A549 (cell line): ENCODE results near the gene USP13. TPM values are rescaled to one million over a fixed set of nuclear protein-coding genes. Genes with fewer than 3 reads are reported as not detected.

Source experiments
- ATAC-seq, 2 experiments: fragments of 200-7000 bp in 1 of 2; fragments of >200 bp in 1 of 2; cut with Nextera tagmentation in 1 of 2; cut with Tn5 transposase in 1 of 2; 3 replicates each; pipeline versions ENCODE4 v1.8.0 to v1.9.1; 2018 to 2020; ENCODE audit warnings: mild to moderate bottlenecking in 1 of 2, moderate library complexity in 1 of 2
- CTCF ChIA-PET: fragments of 300-600 bp; sonication (Branson Sonifier 250); formaldehyde crosslinking; extraction: SDS; loops from one replicate; lab custom pipeline; 2021; ENCODE audit warnings: antibody characterized with exemption, inconsistent platforms; lab: Yijun Ruan, JAX
- POLR2A ChIA-PET: fragments of 350-600 bp; formaldehyde crosslinking; extraction: SDS; loops from one replicate; lab custom pipeline; 2021; ENCODE audit warnings: antibody characterized with exemption, inconsistent platforms; lab: Yijun Ruan, JAX
- DNase-seq, 2 experiments: peaks; one replicate each; pipeline versions ENCODE4 v3.0.0 to v3.0.0-alpha.2; 2011 to 2016; ENCODE audit warnings: low read depth in 1 of 2, low spot score in 1 of 2
- FAIRE-seq: peaks from 2 replicates; lab custom pipeline; 2011; peaks lifted over from hg19 to GRCh38; lab: Jason Lieb, UNC
- H3K27ac ChIP-seq, 2 experiments: fragments of >200 bp; sonication (Bioruptor Twin); formaldehyde crosslinking; 3 replicates each; pipeline ENCODE4 v1.5.1; 2016 to 2017
- H3K4me1 ChIP-seq: fragments of >200 bp; sonication (Bioruptor Twin); formaldehyde crosslinking; 3 replicates; pipeline ENCODE4 v1.6.1; 2016
- H3K4me2 ChIP-seq: fragments of >200 bp; sonication (Bioruptor Twin); formaldehyde crosslinking; 3 replicates; pipeline ENCODE4 v1.6.1; 2016
- H3K4me3 ChIP-seq: fragments of >200 bp; sonication (Bioruptor Twin); formaldehyde crosslinking; 3 replicates; pipeline ENCODE4 v1.5.1; 2016
- H3K9me3 ChIP-seq: fragments of >200 bp; sonication (Bioruptor Twin); formaldehyde crosslinking; 3 replicates; pipeline ENCODE4 v1.6.1; 2016
- BHLHE40 ChIP-seq: IDR thresholded peaks from 2 replicates; pipeline ENCODE4 v1.6.1; 2012; ENCODE audit warnings: low read depth, low read length, inconsistent platforms
- CEBPB ChIP-seq, 2 experiments: fragments of >200 bp in 1 of 2; sonication (Bioruptor Twin) in 1 of 2; formaldehyde crosslinking in 1 of 2; IDR thresholded peaks; 2 replicates each; pipeline ENCODE4 v1.6.1; 2012 to 2016
- GATA3 ChIP-seq: IDR thresholded peaks from 2 replicates; pipeline ENCODE4 v1.6.1; 2012; ENCODE audit warnings: borderline replicate concordance
- HEYL ChIP-seq: fragments of 250-450 bp; sonication (Bioruptor Pico); IDR thresholded peaks from 2 replicates; pipeline ENCODE4 v1.8.0; 2021; ENCODE audit warnings: mild to moderate bottlenecking, moderate library complexity
- HOXB5 ChIP-seq: fragments of 250-450 bp; sonication (Bioruptor Pico); IDR thresholded peaks from 2 replicates; pipeline ENCODE4 v1.5.0; 2020; ENCODE audit warnings: mild to moderate bottlenecking, moderate library complexity
- JUN ChIP-seq, 2 experiments: fragments of >200 bp; sonication (Bioruptor Twin); formaldehyde crosslinking; IDR thresholded peaks; 2 replicates in 1 of 2; 3 replicates in 1 of 2; pipeline ENCODE4 v1.6.1; 2016 to 2017
- MAFK ChIP-seq: fragments of 450-650 bp; IDR thresholded peaks from 2 replicates; pipeline ENCODE4 v1.6.1; 2014; ENCODE audit not compliant: partially characterized antibody
- PHF8 ChIP-seq: fragments of 200-600 bp; sonication (generic); IDR thresholded peaks from 2 replicates; pipeline ENCODE4 v1.6.1; 2016; ENCODE audit warnings: low read depth, mild to moderate bottlenecking, antibody characterized with exemption, moderate library complexity, borderline replicate concordance
- POLR2A ChIP-seq: IDR thresholded peaks from 2 replicates; pipeline ENCODE4 v1.6.1; 2012; ENCODE audit warnings: mild to moderate bottlenecking, low read length
- RAD21 ChIP-seq, 2 experiments: fragments of >200 bp in 1 of 2; sonication (Bioruptor Twin) in 1 of 2; formaldehyde crosslinking in 1 of 2; IDR thresholded peaks in 1 of 2; conservative IDR thresholded peaks in 1 of 2; 2 replicates in 1 of 2; 3 replicates in 1 of 2; pipeline ENCODE4 v1.6.1; 2012 to 2018; ENCODE audit warnings: inconsistent platforms in 1 of 2
- RARB ChIP-seq: fragments of 250-450 bp; sonication (Bioruptor Pico); IDR thresholded peaks from 2 replicates; pipeline ENCODE4 v1.8.0; 2021; ENCODE audit warnings: mild to moderate bottlenecking, moderate library complexity
- RFX5 ChIP-seq: fragments of 450-650 bp; IDR thresholded peaks from 2 replicates; pipeline ENCODE4 v1.7.1; 2014; ENCODE audit warnings: antibody characterized with exemption, mild to moderate bottlenecking, moderate library complexity
- TP53 ChIP-seq: fragments of 250-450 bp; sonication (Bioruptor Pico); IDR thresholded peaks from 2 replicates; pipeline ENCODE4 v1.5.0; 2021; ENCODE audit warnings: mild to moderate bottlenecking, moderate library complexity
- whole genome bisulfite sequencing: methylation state at CpG from one replicate; pipeline ENCODE4 v1.1.6; 2017; ENCODE audit errors: missing lambda C conversion rate; 5-methylcytosine and 5-hydroxymethylcytosine counted together
- polyA plus RNA-seq, 4 experiments: library from polyadenylated mRNA; depleted of rRNA in 3 of 4; stranded (reverse); fragments of >200 nt; fragmentation: RNase III in 1 of 4; extraction: RNeasy Plus Mini Kit Qiagen cat#74134 plus additional on column Dnase treatment in 1 of 4; gene quantifications; 2 replicates in 3 of 4; 3 replicates in 1 of 4; pipeline ENCODE4 v1.2.3, GENCODE V29; 2011 to 2017
- TF ChIP-seq, protein P1 (sequence below): fragments of 250-450 bp; sonication (Bioruptor Pico); IDR thresholded peaks from 2 replicates; pipeline ENCODE4 v1.5.0; 2020; ENCODE audit warnings: low read depth, mild to moderate bottlenecking, moderate library complexity
- TF ChIP-seq, protein P2 (sequence below): IDR thresholded peaks from 2 replicates; pipeline ENCODE4 v1.6.1; 2012; ENCODE audit warnings: low read depth, borderline replicate concordance
- TF ChIP-seq, protein P3 (sequence below): IDR thresholded peaks from 2 replicates; pipeline ENCODE4 v1.6.1; 2012
- TF ChIP-seq, protein P4 (sequence below): fragments of 200-600 bp; sonication (generic); IDR thresholded peaks from 2 replicates; pipeline ENCODE4 v1.6.1; 2016; ENCODE audit warnings: antibody characterized with exemption, mild to moderate bottlenecking, moderate library complexity
- TF ChIP-seq, protein P5 (sequence below): fragments of >200 bp; sonication (Bioruptor Twin); formaldehyde crosslinking; IDR thresholded peaks from 3 replicates; pipeline ENCODE4 v1.5.1; 2016
- TF ChIP-seq, protein P6 (sequence below): fragments of >200 bp; sonication (Bioruptor Twin); formaldehyde crosslinking; IDR thresholded peaks from 3 replicates; pipeline ENCODE4 v1.6.1; 2016
- TF ChIP-seq, protein P7 (sequence below): IDR thresholded peaks from 2 replicates; pipeline ENCODE4 v1.6.1; 2012
- TF ChIP-seq, protein P8 (sequence below): fragments of 150-350 bp; IDR thresholded peaks from 2 replicates; pipeline ENCODE4 v1.6.1; 2014; ENCODE audit warnings: low read depth, mild to moderate bottlenecking, low read length

The USP13 gene
- polyA plus RNA-seq, 2 of the 4 experiments (the other 2 are of a cell fraction) = 7.5 to 10.2 TPM

DNA sequence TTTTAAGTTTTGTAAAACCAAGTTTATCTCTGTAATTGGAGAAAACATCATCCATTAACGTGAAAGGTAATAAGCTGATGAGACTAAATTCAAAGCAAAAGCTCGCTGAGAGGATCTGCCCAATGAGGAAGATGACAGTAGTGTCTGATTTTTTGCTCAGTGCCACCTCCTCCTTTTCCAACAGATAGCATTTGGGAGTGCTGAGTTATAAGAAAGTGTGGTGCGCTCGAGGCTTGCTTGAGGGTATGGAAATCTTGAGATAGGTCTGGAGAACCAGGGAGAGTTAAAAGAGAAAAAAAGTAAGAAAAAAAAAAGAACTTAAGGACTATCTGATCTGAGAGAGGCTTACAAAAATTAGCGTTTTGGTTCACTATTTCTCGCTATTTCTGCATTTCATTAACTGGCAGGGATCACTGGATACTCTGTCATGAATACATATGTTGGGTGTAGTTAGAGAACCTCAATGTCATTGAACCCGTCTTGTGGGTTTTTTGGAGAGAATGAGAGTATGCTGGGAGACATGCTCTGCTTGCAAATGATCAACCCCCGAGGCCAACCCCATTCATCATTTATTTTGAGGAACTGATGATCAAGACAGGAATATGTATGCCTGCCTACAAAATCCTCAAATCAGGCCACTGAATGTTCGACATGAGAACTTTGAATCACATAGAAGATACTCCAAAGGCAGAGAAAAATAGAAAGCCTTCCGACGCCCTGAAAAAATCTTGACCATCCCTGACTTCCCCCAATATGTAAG lies 973 bp upstream of the USP13 start:
- H3K4me3 ChIP-seq = peak overlapping the region; percentile 81
- POLR2A ChIA-PET = interaction anchor here (0.5 to 1.3 kb wide), 2 partner anchors 47 to 1836 kb away, joined by 3 to 4 read pairs; partner anchors contain the start of genes MRPL47 and NDUFB5
- H3K4me2 ChIP-seq = peak overlapping the region; percentile 69
- no peaks in the 10 kb centered on the region for H3K9me3 ChIP-seq
- CTCF ChIA-PET = interaction anchor here (0.6 to 3.1 kb wide), 3 partner anchors 8 to 225 kb away, joined by 3 to 27 read pairs (median 3); no protein-coding TSS in a partner anchor
- peaks cover 12% of the 10 kb centered on the region; the same call in 2 of the 3 replicates for H3K4me1 ChIP-seq
- ATAC-seq (no peak), DNase-seq (no peak)
- H3K27ac ChIP-seq = peak overlapping the region; percentile 93 to 99
- TF ChIP-seq HOXB5 (CRISPR knock-in tag) (no peak), GATA3 (no peak), HEYL (no peak), RARB (CRISPR knock-in tag) (no peak)
- TF ChIP-seq, protein P1, sequence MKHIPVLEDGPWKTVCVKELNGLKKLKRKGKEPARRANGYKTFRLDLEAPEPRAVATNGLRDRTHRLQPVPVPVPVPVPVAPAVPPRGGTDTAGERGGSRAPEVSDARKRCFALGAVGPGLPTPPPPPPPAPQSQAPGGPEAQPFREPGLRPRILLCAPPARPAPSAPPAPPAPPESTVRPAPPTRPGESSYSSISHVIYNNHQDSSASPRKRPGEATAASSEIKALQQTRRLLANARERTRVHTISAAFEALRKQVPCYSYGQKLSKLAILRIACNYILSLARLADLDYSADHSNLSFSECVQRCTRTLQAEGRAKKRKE (CRISPR knock-in tag) = no peak
- TF ChIP-seq, all 56 proteins: peak for 0
- 61% methylated on average over 11 of the region's 11 CpGs for WGBS
- FAIRE-seq = no peak

DNA sequence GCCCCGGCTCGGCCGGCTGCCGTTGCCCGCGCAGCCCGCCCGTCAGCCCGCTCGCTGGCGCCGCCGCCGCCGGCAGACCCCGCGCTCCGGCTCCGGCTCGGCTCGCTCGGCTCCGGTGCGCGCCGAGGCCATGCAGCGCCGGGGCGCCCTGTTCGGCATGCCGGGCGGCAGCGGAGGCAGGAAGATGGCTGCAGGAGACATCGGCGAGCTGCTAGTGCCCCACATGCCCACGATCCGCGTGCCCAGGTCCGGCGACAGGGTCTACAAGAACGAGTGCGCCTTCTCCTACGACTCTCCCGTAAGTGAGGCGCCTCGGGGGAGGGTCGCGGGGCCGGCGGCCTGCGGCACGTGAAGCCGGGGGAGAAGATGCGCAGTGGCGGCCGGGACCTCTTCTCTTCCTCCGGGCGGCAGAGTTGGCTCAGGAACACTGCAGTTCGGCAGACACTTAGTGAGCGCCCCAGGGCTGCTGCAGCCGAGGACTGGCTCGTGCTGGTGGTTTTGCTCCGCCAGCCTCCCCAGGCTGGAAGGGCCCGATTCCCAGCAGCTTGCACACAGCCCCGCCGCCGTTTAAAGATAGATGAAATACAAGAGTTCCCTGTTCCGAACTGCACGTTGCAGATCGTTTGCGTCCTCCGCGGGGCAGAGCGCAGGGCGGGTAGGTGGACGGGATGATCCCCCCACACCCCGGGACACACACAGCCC lies 407 bp downstream of the USP13 start:
- CTCF ChIA-PET = no interaction called here
- peak; percentile 75 to 84 for ATAC-seq
- POLR2A ChIA-PET = interaction anchor here (0.8 to 1.3 kb wide), 2 partner anchors 9 to 49 kb away, joined by 3 to 4 read pairs; partner anchors contain the start of genes MRPL47 and NDUFB5

More for the DNA sequence above, 407 bp downstream of the USP13 start:
- WGBS = 0% methylated on average over 13 of the region's 77 CpGs
- Histone ChIP-seq H3K9me3 (no peaks in the 10 kb centered on the region), H3K4me2 (peak overlapping the region; percentile 69), H3K4me3 (peak overlapping the region; percentile 81)
- TF ChIP-seq, protein P2, sequence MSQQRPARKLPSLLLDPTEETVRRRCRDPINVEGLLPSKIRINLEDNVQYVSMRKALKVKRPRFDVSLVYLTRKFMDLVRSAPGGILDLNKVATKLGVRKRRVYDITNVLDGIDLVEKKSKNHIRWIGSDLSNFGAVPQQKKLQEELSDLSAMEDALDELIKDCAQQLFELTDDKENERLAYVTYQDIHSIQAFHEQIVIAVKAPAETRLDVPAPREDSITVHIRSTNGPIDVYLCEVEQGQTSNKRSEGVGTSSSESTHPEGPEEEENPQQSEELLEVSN = peak; percentile 51; the same call in 1 of the 2 replicates
- TF ChIP-seq CEBPB (IDR thresholded peaks at IDR 0.05) (no peak), RAD21 (conservative IDR thresholded peaks at IDR 0.05 in 1 of 2, IDR thresholded peaks at IDR 0.05 in 1 of 2) (peak in 1 of 2 experiments; percentile 27; a peak in 1 of 5 replicates), JUN (IDR thresholded peaks at IDR 0.05) (peak in 1 of 2 experiments; percentile 24; a peak in 1 of 5 replicates), PHF8 (peak; percentile 56), BHLHE40 (peak; percentile 53), TP53 (no peak), RFX5 (no peak), POLR2A (no peak; the same call in 1 of the 2 replicates), MAFK (no peak)
- TF ChIP-seq, protein P3, sequence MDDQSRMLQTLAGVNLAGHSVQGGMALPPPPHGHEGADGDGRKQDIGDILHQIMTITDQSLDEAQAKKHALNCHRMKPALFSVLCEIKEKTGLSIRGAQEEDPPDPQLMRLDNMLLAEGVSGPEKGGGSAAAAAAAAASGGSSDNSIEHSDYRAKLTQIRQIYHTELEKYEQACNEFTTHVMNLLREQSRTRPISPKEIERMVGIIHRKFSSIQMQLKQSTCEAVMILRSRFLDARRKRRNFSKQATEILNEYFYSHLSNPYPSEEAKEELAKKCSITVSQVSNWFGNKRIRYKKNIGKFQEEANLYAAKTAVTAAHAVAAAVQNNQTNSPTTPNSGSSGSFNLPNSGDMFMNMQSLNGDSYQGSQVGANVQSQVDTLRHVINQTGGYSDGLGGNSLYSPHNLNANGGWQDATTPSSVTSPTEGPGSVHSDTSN = no peak
- TF ChIP-seq, protein P4, sequence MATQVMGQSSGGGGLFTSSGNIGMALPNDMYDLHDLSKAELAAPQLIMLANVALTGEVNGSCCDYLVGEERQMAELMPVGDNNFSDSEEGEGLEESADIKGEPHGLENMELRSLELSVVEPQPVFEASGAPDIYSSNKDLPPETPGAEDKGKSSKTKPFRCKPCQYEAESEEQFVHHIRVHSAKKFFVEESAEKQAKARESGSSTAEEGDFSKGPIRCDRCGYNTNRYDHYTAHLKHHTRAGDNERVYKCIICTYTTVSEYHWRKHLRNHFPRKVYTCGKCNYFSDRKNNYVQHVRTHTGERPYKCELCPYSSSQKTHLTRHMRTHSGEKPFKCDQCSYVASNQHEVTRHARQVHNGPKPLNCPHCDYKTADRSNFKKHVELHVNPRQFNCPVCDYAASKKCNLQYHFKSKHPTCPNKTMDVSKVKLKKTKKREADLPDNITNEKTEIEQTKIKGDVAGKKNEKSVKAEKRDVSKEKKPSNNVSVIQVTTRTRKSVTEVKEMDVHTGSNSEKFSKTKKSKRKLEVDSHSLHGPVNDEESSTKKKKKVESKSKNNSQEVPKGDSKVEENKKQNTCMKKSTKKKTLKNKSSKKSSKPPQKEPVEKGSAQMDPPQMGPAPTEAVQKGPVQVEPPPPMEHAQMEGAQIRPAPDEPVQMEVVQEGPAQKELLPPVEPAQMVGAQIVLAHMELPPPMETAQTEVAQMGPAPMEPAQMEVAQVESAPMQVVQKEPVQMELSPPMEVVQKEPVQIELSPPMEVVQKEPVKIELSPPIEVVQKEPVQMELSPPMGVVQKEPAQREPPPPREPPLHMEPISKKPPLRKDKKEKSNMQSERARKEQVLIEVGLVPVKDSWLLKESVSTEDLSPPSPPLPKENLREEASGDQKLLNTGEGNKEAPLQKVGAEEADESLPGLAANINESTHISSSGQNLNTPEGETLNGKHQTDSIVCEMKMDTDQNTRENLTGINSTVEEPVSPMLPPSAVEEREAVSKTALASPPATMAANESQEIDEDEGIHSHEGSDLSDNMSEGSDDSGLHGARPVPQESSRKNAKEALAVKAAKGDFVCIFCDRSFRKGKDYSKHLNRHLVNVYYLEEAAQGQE = no peak
- TF ChIP-seq, protein P5, sequence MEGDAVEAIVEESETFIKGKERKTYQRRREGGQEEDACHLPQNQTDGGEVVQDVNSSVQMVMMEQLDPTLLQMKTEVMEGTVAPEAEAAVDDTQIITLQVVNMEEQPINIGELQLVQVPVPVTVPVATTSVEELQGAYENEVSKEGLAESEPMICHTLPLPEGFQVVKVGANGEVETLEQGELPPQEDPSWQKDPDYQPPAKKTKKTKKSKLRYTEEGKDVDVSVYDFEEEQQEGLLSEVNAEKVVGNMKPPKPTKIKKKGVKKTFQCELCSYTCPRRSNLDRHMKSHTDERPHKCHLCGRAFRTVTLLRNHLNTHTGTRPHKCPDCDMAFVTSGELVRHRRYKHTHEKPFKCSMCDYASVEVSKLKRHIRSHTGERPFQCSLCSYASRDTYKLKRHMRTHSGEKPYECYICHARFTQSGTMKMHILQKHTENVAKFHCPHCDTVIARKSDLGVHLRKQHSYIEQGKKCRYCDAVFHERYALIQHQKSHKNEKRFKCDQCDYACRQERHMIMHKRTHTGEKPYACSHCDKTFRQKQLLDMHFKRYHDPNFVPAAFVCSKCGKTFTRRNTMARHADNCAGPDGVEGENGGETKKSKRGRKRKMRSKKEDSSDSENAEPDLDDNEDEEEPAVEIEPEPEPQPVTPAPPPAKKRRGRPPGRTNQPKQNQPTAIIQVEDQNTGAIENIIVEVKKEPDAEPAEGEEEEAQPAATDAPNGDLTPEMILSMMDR = 0 out of 3 replicates have a peak, but pooled peaks have one; percentile 1
- TF ChIP-seq, protein P6, sequence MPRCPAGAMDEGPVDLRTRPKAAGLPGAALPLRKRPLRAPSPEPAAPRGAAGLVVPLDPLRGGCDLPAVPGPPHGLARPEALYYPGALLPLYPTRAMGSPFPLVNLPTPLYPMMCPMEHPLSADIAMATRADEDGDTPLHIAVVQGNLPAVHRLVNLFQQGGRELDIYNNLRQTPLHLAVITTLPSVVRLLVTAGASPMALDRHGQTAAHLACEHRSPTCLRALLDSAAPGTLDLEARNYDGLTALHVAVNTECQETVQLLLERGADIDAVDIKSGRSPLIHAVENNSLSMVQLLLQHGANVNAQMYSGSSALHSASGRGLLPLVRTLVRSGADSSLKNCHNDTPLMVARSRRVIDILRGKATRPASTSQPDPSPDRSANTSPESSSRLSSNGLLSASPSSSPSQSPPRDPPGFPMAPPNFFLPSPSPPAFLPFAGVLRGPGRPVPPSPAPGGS = no peak
- TF ChIP-seq, protein P7, sequence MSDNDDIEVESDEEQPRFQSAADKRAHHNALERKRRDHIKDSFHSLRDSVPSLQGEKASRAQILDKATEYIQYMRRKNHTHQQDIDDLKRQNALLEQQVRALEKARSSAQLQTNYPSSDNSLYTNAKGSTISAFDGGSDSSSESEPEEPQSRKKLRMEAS = peak; percentile 57; the same call in 1 of the 2 replicates
- TF ChIP-seq, protein P8, sequence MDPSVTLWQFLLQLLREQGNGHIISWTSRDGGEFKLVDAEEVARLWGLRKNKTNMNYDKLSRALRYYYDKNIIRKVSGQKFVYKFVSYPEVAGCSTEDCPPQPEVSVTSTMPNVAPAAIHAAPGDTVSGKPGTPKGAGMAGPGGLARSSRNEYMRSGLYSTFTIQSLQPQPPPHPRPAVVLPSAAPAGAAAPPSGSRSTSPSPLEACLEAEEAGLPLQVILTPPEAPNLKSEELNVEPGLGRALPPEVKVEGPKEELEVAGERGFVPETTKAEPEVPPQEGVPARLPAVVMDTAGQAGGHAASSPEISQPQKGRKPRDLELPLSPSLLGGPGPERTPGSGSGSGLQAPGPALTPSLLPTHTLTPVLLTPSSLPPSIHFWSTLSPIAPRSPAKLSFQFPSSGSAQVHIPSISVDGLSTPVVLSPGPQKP = no peak
- TF ChIP-seq, all 56 proteins: peak for 7
- Histone ChIP-seq H3K4me1 (peaks cover 12% of the 10 kb centered on the region; the same call in 2 of the 3 replicates), H3K27ac (peak overlapping the region; percentile 93 to 99)
- FAIRE-seq (no peak), DNase-seq (peak; percentile 24 to 69)
